Kidney (tissue), 14 donors: Measurements from ENCODE around the gene SDF4. TPM values are rescaled to one million over a fixed set of nuclear protein-coding genes. Genes with fewer than 3 reads are reported as not detected.

Source experiments
- DNase-seq, 5 donors: peaks; one replicate each; pipeline ENCODE4 v3.0.0-alpha.2; 2013 to 2020
- FAIRE-seq: peaks from 2 replicates; lab custom pipeline; 2012; peaks lifted over from hg19 to GRCh38; lab: Jason Lieb, UNC
- H3K27ac ChIP-seq, 2 donors: one replicate each; pipeline ENCODE4 v1.7.0; 2013; ENCODE audit warnings: low read depth in 2 of 2, low read length in 2 of 2, inconsistent platforms in 1 of 2
- H3K27me3 ChIP-seq: one replicate; pipeline ENCODE4 v1.7.1; 2013; ENCODE audit warnings: low read length, inconsistent platforms; ENCODE audit not compliant: control insufficient read depth, insufficient read depth
- H3K36me3 ChIP-seq, 3 donors: one replicate each; pipeline versions ENCODE4 v1.7.0 to v1.7.1; 2013; ENCODE audit warnings: low read length in 3 of 3, control low read depth in 1 of 3, inconsistent platforms in 1 of 3; ENCODE audit not compliant: insufficient read depth in 3 of 3, control insufficient read depth in 2 of 3
- H3K4me1 ChIP-seq, 3 donors: one replicate each; pipeline versions ENCODE4 v1.7.0 to v1.7.1; 2013; ENCODE audit warnings: low read length in 3 of 3, inconsistent platforms in 1 of 3, low read depth in 1 of 3; ENCODE audit not compliant: control insufficient read depth in 2 of 3, insufficient read depth in 2 of 3
- H3K4me3 ChIP-seq, 3 donors: one replicate each; pipeline versions ENCODE4 v1.7.0 to v1.8.1; 2013; ENCODE audit warnings: low read length in 3 of 3, control low read depth in 1 of 3, inconsistent platforms in 1 of 3
- H3K9ac ChIP-seq, 3 donors: one replicate each; pipeline versions ENCODE4 v1.7.0 to v1.7.1; 2013; ENCODE audit warnings: low read length in 3 of 3, control low read depth in 1 of 3, inconsistent platforms in 1 of 3
- H3K9me3 ChIP-seq, 3 donors: one replicate each; pipeline versions ENCODE4 v1.7.0 to v1.7.1; 2013; ENCODE audit warnings: low read length in 3 of 3, control low read depth in 1 of 3, inconsistent platforms in 1 of 3; ENCODE audit not compliant: control insufficient read depth in 2 of 3, insufficient read depth in 1 of 3
- CTCF ChIP-seq: IDR thresholded peaks from 3 replicates; pipeline ENCODE4 v1.5.1; 2012; ENCODE audit warnings: mild to moderate bottlenecking, moderate library complexity, borderline replicate concordance; ENCODE audit not compliant: insufficient read depth; ENCODE audit errors: extremely low read depth
- intact Hi-C: fragments of 100-400 bp; cut with DNase I; formaldehyde crosslinking; loops from one replicate; pipeline ENCODE4 v1.11.1; 2022
- polyA plus RNA-seq: library from polyadenylated mRNA; stranded (reverse); fragments of 350-450 nt; fragmentation: Illumina TruSeq; extraction: RNeasy Lipid Tissue Mini Kit (QIAGEN cat#74804); gene quantifications from one replicate; pipeline ENCODE4 v1.2.3, GENCODE V29; 2014; ENCODE audit warnings: low read depth, low replicate concordance; ENCODE audit not compliant: insufficient read depth
- total RNA-seq: library from RNA; stranded (reverse); fragmentation: NEBNext Ultra II Directional; extraction: Animal tissue kit (Norgen Biotek cat#: 25700); gene quantifications from one replicate; pipeline ENCODE4 v1.2.1, GENCODE V29; 2021
- donor health status: control.
- donor health status: control.
- donor health status: control.
- donor health status: control.
- donor health status: control.
- donor health status: DM: yes; HTN: yes; CAD: no.
- donor health status: Normal renal cell carcinoma (clear cell type).

The SDF4 gene
- total and polyA plus RNA-seq, 2 donors from 2014 or later = 143 to 160 TPM

- H3K9me3 ChIP-seq = no peaks in the 10 kb centered on the region
- TF ChIP-seq CTCF = no peak
- peak overlapping the region; percentile 62 to 87 (median 70) for H3K4me3 ChIP-seq
- no peaks in the 10 kb centered on the region for H3K27me3 ChIP-seq
- H3K9ac ChIP-seq = peak overlapping the region; percentile 13 to 91 (median 26)
- no peak for FAIRE-seq
- intact Hi-C loops = no loop called here
- DNase-seq = peak in 2 of 5 donors; percentile 58 to 88
- H3K4me1 ChIP-seq = peaks cover 0 to 29% (median 25%) of the 10 kb centered on the region in 3 donors
- peaks cover 0 to 5% (median 0%) of the 10 kb centered on the region in 3 donors for H3K36me3 ChIP-seq
- H3K27ac ChIP-seq = peak overlapping the region; percentile 51 to 52
Observed at GRCh38 chr1:1272341-1273208, 40.8 kb upstream of the SDF4 start.

GRCh38 chr1:1270813-1271212 is 39.0 kb upstream of the SDF4 start:
- no peak for TF ChIP-seq CTCF
- H3K4me3 ChIP-seq = peak overlapping the region in 2 of 3 donors; percentile 16 to 25
- H3K4me1 ChIP-seq = peaks cover 0 to 29% (median 25%) of the 10 kb centered on the region in 3 donors
- FAIRE-seq (no peak), DNase-seq (peak in 1 of 5 donors; percentile 72)
- intact Hi-C loops = no loop called here
- peak overlapping the region in 1 of 3 donors; percentile 22 for H3K9ac ChIP-seq
- H3K27me3 ChIP-seq = no peaks in the 10 kb centered on the region
- H3K36me3 ChIP-seq = peaks cover 0 to 5% (median 2%) of the 10 kb centered on the region in 3 donors
- H3K9me3 ChIP-seq = no peaks in the 10 kb centered on the region
- H3K27ac ChIP-seq = peak overlapping the region in 1 of 2 donors; percentile 4

- H3K4me3 ChIP-seq = no peak overlapping the region
- H3K36me3 ChIP-seq = peaks cover 2 to 7% (median 3%) of the 10 kb centered on the region in 3 donors
- FAIRE-seq (no peak), DNase-seq (peak in 1 of 5 donors; percentile 50)
- no peak overlapping the region for H3K27ac ChIP-seq
- peaks cover 0 to 27% (median 25%) of the 10 kb centered on the region in 3 donors for H3K4me1 ChIP-seq
- H3K27me3 ChIP-seq = no peaks in the 10 kb centered on the region
- intact Hi-C loops = no loop called here
- H3K9ac ChIP-seq = no peak overlapping the region
- no peak for TF ChIP-seq CTCF
- no peaks in the 10 kb centered on the region for H3K9me3 ChIP-seq
Observed at GRCh38 chr1:1268284-1268682, 36.5 kb upstream of the SDF4 start.
